ENCODE results near the gene WNT6.

Gene WNT6

GRCh38 chr2:218877331-218877730, 17.7 kb downstream of the WNT6 start:
- Mint-ChIP-seq H3K4me3 (no peak overlapping the region), H3K4me1 (peaks cover 19% of the 10 kb centered on the region), H3K27me3 (ENCODE audit: low read depth, poor library complexity) (peaks cover 97% of the 10 kb centered on the region), H3K9me3 (no peaks in the 10 kb centered on the region), H3K36me3 (ENCODE audit: low read depth) (no peaks in the 10 kb centered on the region), H3K27ac (no peak overlapping the region)
- no peak for DNase-seq
- TF ChIP-seq, protein P1, sequence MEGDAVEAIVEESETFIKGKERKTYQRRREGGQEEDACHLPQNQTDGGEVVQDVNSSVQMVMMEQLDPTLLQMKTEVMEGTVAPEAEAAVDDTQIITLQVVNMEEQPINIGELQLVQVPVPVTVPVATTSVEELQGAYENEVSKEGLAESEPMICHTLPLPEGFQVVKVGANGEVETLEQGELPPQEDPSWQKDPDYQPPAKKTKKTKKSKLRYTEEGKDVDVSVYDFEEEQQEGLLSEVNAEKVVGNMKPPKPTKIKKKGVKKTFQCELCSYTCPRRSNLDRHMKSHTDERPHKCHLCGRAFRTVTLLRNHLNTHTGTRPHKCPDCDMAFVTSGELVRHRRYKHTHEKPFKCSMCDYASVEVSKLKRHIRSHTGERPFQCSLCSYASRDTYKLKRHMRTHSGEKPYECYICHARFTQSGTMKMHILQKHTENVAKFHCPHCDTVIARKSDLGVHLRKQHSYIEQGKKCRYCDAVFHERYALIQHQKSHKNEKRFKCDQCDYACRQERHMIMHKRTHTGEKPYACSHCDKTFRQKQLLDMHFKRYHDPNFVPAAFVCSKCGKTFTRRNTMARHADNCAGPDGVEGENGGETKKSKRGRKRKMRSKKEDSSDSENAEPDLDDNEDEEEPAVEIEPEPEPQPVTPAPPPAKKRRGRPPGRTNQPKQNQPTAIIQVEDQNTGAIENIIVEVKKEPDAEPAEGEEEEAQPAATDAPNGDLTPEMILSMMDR (IDR thresholded peaks at IDR 0.05), result no peak

GRCh38 chr2:218877891-218878290, 18.3 kb downstream of the WNT6 start:
- Mint-ChIP-seq H3K4me1 (peaks cover 18% of the 10 kb centered on the region), H3K36me3 (ENCODE audit: low read depth) (no peaks in the 10 kb centered on the region), H3K27me3 (ENCODE audit: low read depth, poor library complexity) (peaks cover 97% of the 10 kb centered on the region), H3K27ac (no peak overlapping the region), H3K4me3 (no peak overlapping the region), H3K9me3 (no peaks in the 10 kb centered on the region)
- no peak for DNase-seq
- TF ChIP-seq, protein P1 (IDR thresholded peaks at IDR 0.05), result no peak

GRCh38 chr2:218878486-218878885, 18.9 kb downstream of the WNT6 start:
- H3K9me3 Mint-ChIP-seq, result no peaks in the 10 kb centered on the region
- H3K27me3 Mint-ChIP-seq (ENCODE audit: low read depth, poor library complexity), result peaks cover 96% of the 10 kb centered on the region
- no peak overlapping the region for H3K4me3 Mint-ChIP-seq
- H3K36me3 Mint-ChIP-seq (ENCODE audit: low read depth), result no peaks in the 10 kb centered on the region
- TF ChIP-seq, protein P1 (IDR thresholded peaks at IDR 0.05), result no peak
- H3K4me1 Mint-ChIP-seq, result peaks cover 18% of the 10 kb centered on the region
- no peak overlapping the region for H3K27ac Mint-ChIP-seq
- DNase-seq, result no peak

GRCh38 chr2:218878926-218879761, 19.5 kb downstream of the WNT6 start:
- Mint-ChIP-seq H3K4me1 (peaks cover 18% of the 10 kb centered on the region), H3K36me3 (ENCODE audit: low read depth) (no peaks in the 10 kb centered on the region), H3K9me3 (no peaks in the 10 kb centered on the region), H3K27ac (no peak overlapping the region), H3K27me3 (ENCODE audit: low read depth, poor library complexity) (peaks cover 94% of the 10 kb centered on the region), H3K4me3 (no peak overlapping the region)
- TF ChIP-seq, protein P1 (IDR thresholded peaks at IDR 0.05), result no peak
- no peak for DNase-seq

GRCh38 chr2:218879776-218880101, 20.1 kb downstream of the WNT6 start:
- Mint-ChIP-seq H3K36me3 (ENCODE audit: low read depth) (no peaks in the 10 kb centered on the region), H3K27me3 (ENCODE audit: low read depth, poor library complexity) (peaks cover 94% of the 10 kb centered on the region), H3K9me3 (no peaks in the 10 kb centered on the region), H3K27ac (no peak overlapping the region), H3K4me3 (no peak overlapping the region), H3K4me1 (peaks cover 18% of the 10 kb centered on the region)
- DNase-seq, result no peak
- TF ChIP-seq, protein P1 (IDR thresholded peaks at IDR 0.05), result no peak

Data from nephron progenitor cell (in vitro differentiated cells).